Activated T-helper 1 cell treated with Interleukin-2 at 50 U/mL for 16 hours (primary cell): ENCODE results near the gene DOK4.
A peak's percentile ranks its signal among the peaks of the same experiment; 100 is the strongest.
"Not testable (repeated sequence)": the region's sequence is repeated elsewhere in the genome, so short reads cannot be mapped to it uniquely, and the experiment has no call there.

Experiments used
- DNase-seq: peaks from one replicate; pipeline ENCODE4 v3.0.0-alpha.2; 2020; ENCODE audit warnings: low read depth

The DOK4 gene

DNA sequence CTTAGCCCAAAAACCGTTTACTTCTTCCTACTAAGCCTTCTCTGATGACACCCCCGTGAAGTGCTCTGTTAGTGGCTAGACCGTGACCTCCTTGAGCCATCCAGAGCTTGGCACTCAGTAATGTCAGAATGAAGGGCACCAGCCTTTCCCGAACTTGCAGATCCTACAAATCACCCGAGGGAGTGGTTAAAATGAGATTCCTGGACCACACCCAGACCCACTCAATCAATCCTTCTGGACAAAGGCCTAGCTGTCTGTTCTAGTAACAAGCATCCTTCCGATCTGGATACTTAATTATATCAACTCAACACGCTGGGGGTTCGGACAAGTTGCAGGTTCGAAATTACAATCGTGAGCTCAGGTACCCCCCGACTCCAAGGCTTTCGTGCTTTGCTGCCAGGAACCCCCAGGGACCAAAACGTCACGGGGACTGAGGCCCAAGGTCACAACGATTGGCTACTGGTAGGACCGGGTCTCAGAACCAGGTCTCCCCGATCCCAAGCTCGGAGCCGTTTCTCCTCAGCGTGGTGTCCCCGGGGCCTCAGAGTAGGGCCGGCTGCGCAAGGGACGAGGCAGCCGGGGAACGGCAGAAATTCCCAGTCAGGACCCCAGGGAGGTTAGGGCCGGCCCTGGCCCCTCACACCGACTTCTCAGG lies 39.6 kb downstream of the DOK4 start:
- peak; percentile 1 for DNase-seq

- no peak for DNase-seq
Measured at GRCh38 chr16:57445510-57445909, 40.8 kb downstream of the DOK4 start.

GRCh38 chr16:57444711-57445110 lies 41.6 kb downstream of the DOK4 start:
- no peak for DNase-seq

- DNase-seq: not testable (repeated sequence)
Measured at GRCh38 chr16:57440551-57440950, 45.7 kb downstream of the DOK4 start.

- DNase-seq: not testable (repeated sequence)
Measured at GRCh38 chr16:57439947-57440346, 46.3 kb downstream of the DOK4 start.

- DNase-seq: no peak
Measured at GRCh38 chr16:57435838-57436237, 50.5 kb downstream of the DOK4 start.

DNA sequence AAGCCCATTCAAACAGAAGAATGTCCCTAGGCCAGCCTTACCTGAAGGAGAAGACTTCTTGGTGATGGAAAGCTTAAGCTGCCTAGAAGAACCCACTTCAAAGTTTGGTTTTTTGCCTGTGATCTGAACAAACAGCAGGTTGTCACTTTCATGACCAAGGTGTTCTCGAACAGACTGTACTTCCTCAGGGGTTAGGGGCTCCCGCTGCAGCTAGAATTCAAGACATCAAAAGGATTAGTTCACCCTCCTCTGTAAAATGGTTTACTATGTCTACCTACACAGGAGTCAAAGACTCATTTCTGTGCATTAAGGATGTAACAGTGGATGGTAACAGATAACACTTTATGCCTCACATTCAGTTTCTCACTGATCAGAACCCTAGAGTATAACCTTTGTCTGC lies 52.3 kb downstream of the DOK4 start:
- DNase-seq: no peak

DNA sequence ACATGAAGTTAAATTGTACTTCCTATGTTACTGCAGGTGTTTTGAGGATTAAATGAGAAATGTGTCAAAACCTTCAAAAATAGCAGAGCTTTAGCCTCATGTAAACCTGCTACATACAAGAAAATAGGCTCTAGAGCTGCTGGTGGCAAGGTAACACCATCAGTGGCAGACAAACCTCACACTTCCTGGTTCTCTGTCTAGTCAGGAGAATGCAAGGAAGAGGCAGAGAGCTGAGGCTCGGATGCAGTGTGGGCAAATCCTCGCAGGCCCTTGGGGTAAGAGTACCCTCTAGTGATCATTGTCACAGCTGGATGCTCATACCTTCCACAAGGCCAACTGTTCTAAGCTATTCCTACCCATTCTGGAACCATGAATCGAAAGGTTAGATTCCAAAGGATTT lies 53.3 kb downstream of the DOK4 start:
- no peak for DNase-seq

DNA sequence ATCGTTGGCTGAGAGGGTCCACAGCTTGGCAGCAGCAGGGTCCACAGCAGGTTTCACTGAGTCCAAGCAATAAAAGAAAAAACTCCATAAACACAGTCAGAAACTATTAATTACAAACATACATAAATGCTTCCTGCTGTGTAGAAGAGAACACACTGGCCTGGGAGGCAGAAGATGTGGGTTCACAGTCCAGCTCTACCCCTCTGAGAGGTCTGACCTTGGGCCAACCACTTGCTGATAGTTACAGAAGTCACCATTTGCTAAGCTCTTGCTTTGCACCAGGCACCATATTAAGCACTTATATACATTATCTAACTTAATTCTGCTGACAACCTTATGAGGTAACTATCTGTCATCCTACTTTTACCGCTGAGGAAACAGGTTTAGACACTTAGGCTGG lies 53.8 kb downstream of the DOK4 start:
- DNase-seq: no peak

GRCh38 chr16:57430955-57431354 lies 55.3 kb downstream of the DOK4 start:
- DNase-seq: no peak

DNA sequence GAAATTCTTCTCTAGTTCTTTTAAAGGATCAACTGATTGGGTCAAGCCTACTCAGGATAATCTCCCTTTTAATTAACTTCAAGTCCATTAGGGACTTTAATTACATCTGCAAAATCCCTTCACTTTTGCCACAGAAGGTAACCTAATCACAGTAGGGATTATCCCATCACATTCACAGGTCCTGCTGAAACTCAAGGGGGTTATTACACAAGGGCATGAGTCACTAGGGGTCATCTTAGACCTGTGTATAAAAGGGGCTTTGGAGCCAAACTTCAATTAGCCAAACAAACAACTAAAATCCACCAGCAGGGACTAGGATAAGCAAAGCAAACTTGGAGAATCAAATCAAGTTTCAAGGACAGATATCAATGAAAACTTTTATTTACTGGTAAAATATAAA lies 58.5 kb downstream of the DOK4 start:
- no peak for DNase-seq

DNA sequence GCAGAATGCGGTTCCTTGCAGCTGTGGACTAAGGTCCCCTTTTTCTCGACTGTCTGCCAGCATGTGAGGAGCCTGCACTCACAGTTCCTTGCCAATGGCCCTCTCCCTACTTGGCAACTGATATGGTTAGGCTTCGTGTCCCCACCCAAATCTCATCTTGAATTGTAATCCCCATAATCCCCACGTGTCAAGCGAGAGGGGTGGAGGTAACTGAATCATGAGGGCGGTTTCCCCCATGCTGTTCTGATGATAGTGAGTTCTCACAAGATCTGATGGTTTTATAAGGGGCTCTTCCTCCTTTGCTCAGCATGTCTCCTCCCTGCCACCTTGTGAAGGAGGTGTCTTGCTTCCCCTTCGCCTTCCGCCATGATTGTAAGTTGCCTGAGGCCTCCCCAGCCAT lies 59.0 kb downstream of the DOK4 start:
- no peak for DNase-seq

GRCh38 chr16:57426356-57426755 lies 59.9 kb downstream of the DOK4 start:
- no peak for DNase-seq

DNA sequence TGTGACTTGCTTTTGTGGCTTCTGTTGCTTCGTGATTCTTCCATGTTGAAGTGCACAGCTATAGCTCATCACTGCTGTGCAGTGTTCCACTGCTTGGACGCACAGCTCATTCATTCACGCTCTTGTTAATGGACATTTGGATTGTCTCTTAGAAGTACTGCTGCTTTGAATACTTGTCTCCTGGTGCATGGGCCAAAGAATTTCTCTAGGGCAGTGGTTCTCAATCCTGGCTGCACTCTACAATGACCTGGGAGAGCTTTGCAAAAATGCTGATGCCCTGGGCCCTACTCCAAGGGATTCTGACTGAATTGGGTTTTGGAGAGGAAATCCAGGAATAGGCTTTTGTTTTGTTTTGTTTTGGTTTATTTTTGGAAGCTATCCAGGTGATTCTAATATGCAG lies 61.7 kb downstream of the DOK4 start:
- no peak for DNase-seq

DNA sequence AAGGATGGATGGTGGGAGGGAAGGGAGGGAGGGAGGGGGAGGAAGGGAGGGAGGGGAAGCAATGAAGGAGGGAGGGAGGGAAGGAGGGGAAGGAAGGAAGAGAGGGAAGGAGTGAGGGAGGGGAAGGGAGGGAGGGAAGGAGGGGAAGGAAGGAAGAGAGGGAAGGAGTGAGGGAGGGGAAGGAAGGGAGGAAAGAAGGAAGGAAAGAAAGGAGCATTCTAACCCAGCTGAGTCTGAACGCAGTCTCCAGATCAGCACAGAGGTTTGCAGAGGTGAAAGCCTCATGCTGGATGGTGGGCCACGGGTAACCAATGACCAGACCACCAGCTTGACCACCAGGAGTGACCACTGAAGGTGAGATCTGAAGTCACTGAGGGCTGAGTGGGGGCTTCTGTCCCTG lies 63.1 kb downstream of the DOK4 start:
- DNase-seq: no peak

GRCh38 chr16:57422026-57422944 lies 64.0 kb downstream of the DOK4 start:
- no peak for DNase-seq
